ENCODE measurements around the gene UPK3A.

Gene UPK3A

GRCh38 chr22:45286854-45287551 is 2.3 kb downstream of the UPK3A start:
- H3K27ac ChIP-seq = no peak overlapping the region
- H3K27me3 ChIP-seq (ENCODE audit: insufficient read depth, low read depth) = peaks cover 27% of the 10 kb centered on the region
- no peaks in the 10 kb centered on the region for H4K20me1 ChIP-seq (ENCODE audit: insufficient read depth)
- TF ChIP-seq CTCF (conservative IDR thresholded peaks at IDR 0.05; ENCODE audit: low read depth, low read length) = no peak
- H3K4me1 ChIP-seq (ENCODE audit: low read depth, poor library complexity, severe bottlenecking) = no peaks in the 10 kb centered on the region
- no peak overlapping the region for H3K9ac ChIP-seq
- H3K36me3 ChIP-seq (ENCODE audit: insufficient read depth) = no peaks in the 10 kb centered on the region
- H3K4me2 ChIP-seq = no peak overlapping the region
- H3K4me3 ChIP-seq (IDR thresholded peaks at IDR 0.05; ENCODE audit: insufficient read depth, low read depth, low read length) = no peak overlapping the region
- no peak overlapping the region for H2AFZ ChIP-seq (ENCODE audit: low read depth)
- no peaks in the 10 kb centered on the region for H3K79me2 ChIP-seq (ENCODE audit: insufficient read depth, low read depth)

- Histone ChIP-seq H3K27ac (no peak overlapping the region), H3K4me3 (IDR thresholded peaks at IDR 0.05; ENCODE audit: insufficient read depth, low read depth, low read length) (no peak overlapping the region), H3K4me2 (no peak overlapping the region), H3K9ac (no peak overlapping the region), H3K4me1 (ENCODE audit: low read depth, poor library complexity, severe bottlenecking) (no peaks in the 10 kb centered on the region), H3K79me2 (ENCODE audit: insufficient read depth, low read depth) (no peaks in the 10 kb centered on the region), H3K27me3 (ENCODE audit: insufficient read depth, low read depth) (peaks cover 15% of the 10 kb centered on the region; the same call in 1 of the 2 replicates), H3K36me3 (ENCODE audit: insufficient read depth) (no peaks in the 10 kb centered on the region), H4K20me1 (ENCODE audit: insufficient read depth) (no peaks in the 10 kb centered on the region), H2AFZ (ENCODE audit: low read depth) (no peak overlapping the region)
- no peak for TF ChIP-seq CTCF (conservative IDR thresholded peaks at IDR 0.05; ENCODE audit: low read depth, low read length)
Measured at GRCh38 chr22:45290410-45290936, 5.7 kb downstream of the UPK3A start.

DNA sequence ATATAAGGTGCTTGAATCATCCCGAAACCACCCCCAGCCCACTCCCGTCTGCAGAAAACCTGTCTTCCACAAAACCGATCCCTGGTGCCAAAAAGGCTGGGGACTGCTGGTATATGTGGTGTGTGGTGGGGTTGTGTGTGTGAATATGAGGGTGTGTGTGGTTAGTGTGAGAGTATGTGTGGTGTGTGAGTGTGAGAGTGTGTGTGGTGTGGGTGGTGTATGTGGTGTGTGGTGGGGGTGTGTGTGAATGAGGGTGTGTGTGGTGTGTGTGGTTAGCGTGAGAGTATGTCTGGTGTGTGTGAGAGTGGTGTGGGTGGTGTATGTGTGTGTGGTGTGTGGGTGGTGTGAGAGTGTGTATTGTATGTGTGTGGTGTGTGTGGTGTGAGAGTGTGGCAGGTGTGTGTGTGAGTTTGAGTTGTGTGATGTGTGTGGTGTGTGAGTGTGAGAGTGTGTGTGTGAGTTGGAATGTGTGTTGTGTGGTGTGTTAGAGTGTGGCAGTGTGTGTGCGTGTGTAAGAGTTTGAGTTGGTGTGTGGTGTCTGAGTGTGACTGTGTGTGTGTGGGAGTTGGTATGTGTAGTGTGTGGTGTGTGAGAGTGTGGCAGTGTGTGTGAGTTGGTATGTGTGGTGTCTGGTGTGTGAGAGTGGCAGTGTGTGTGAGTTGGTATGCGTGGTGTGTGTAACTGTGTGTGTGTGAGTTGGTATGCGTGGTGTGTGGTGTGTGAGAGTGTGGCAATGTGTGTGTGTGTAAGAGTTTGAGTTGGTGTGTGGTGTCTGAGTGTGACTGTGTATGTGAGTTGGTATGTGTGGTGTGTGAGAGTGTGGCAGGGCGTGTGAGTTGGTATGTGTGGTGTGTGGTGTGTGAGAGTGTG is 6.5 kb downstream of the UPK3A start:
- H3K4me1 ChIP-seq (ENCODE audit: low read depth, poor library complexity, severe bottlenecking) = no peaks in the 10 kb centered on the region
- peaks cover 8% of the 10 kb centered on the region; the same call in 1 of the 2 replicates for H3K27me3 ChIP-seq (ENCODE audit: insufficient read depth, low read depth)
- no peak overlapping the region for H2AFZ ChIP-seq (ENCODE audit: low read depth)
- no peak overlapping the region for H3K27ac ChIP-seq
- no peaks in the 10 kb centered on the region for H4K20me1 ChIP-seq (ENCODE audit: insufficient read depth)
- TF ChIP-seq CTCF (conservative IDR thresholded peaks at IDR 0.05; ENCODE audit: low read depth, low read length) = no peak
- no peak overlapping the region for H3K4me2 ChIP-seq
- H3K79me2 ChIP-seq (ENCODE audit: insufficient read depth, low read depth) = no peaks in the 10 kb centered on the region
- H3K4me3 ChIP-seq (IDR thresholded peaks at IDR 0.05; ENCODE audit: insufficient read depth, low read depth, low read length) = no peak overlapping the region
- H3K9ac ChIP-seq = no peak overlapping the region
- no peaks in the 10 kb centered on the region for H3K36me3 ChIP-seq (ENCODE audit: insufficient read depth)

DNA sequence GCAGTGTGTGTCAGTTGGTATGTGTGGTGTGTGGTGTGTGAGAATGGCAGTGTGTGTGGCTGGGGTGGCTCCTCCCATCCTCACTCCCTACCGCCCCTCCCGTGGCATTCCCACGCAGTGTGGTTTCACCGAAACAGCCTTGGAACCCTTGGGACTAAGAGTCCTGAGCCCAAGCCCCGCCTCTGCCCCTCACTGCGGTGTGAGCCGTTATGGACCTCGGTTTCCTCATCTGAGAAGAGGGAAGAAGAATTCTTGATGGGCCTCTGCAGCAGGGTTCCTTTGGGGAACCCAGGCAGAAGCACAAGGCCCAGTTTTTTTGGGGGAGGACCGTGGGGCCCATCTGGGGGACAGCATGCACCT is 7.2 kb downstream of the UPK3A start:
- H3K27ac ChIP-seq = no peak overlapping the region

More for the DNA sequence above, 7.2 kb downstream of the UPK3A start:
- Histone ChIP-seq H3K27me3 (ENCODE audit: insufficient read depth, low read depth) (peaks cover 4% of the 10 kb centered on the region; the same call in 1 of the 2 replicates), H3K4me3 (IDR thresholded peaks at IDR 0.05; ENCODE audit: insufficient read depth, low read depth, low read length) (no peak overlapping the region), H3K79me2 (ENCODE audit: insufficient read depth, low read depth) (no peaks in the 10 kb centered on the region), H3K36me3 (ENCODE audit: insufficient read depth) (no peaks in the 10 kb centered on the region), H3K4me2 (no peak overlapping the region), H3K4me1 (ENCODE audit: low read depth, poor library complexity, severe bottlenecking) (no peaks in the 10 kb centered on the region), H3K9ac (no peak overlapping the region), H4K20me1 (ENCODE audit: insufficient read depth) (no peaks in the 10 kb centered on the region), H2AFZ (ENCODE audit: low read depth) (no peak overlapping the region)
- no peak for TF ChIP-seq CTCF (conservative IDR thresholded peaks at IDR 0.05; ENCODE audit: low read depth, low read length)
